Kidney tubule cell (primary cell): ENCODE data around the gene ANP32D.
"Not testable (repeated sequence)": the region's sequence is repeated elsewhere in the genome, so short reads cannot be mapped to it uniquely, and the experiment has no call there.

Source experiments
- DNase-seq: peaks from one replicate; pipeline ENCODE4 v3.0.0-alpha.2; 2018; ENCODE audit warnings: low spot score

ANP32D gene

GRCh38 chr12:48506836-48507235 lies 34.5 kb downstream of the ANP32D start:
- not testable (repeated sequence) for DNase-seq

- DNase-seq, result no peak
Measured at GRCh38 chr12:48508987-48509386, 36.6 kb downstream of the ANP32D start.

DNA sequence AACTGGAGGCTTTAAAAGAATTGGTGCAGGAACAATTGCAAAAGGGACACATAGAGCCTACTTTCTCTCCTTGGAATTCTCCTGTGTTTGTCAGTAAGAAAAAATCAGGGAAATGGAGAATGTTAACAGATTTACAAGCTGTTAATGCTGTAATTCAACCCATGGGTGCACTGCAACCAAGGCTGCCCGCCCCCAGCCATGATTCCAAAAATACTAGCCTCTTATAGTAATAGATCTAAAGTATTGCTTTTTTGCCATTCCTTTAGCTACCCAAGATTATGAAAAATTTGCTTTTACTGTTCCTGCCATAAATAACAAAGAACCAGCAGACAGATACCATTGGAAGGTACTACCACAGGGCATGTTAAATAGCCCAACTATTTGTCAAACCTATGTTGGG lies 37.8 kb downstream of the ANP32D start:
- DNase-seq, result no peak

- no peak for DNase-seq
Measured at GRCh38 chr12:48512855-48513254, 40.5 kb downstream of the ANP32D start.

DNA sequence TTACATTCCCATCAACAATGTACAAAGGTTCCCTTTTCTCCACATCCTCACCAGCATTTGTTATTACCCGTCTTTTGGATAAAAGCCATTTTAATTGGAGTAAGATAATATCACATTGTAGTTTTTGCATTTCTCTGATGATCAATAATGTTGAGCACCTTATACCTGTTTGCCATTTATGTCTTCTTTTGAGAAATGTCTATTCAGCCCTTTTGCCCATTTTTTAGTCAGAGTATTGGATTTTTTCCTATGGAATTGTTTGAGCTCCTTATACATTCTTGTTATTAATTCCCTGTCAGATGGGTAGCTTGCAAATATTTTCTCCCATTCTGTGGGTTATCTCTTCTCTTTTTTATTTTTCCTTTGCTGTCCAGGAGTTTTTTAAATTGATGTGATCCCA lies 42.4 kb downstream of the ANP32D start:
- DNase-seq, result no peak

GRCh38 chr12:48520381-48520780 lies 48.0 kb downstream of the ANP32D start:
- DNase-seq, result not testable (repeated sequence)
